Measurements from ENCODE around the gene SORBS1.

- TF ChIP-seq POLR2A (IDR thresholded peaks at IDR 0.05; ENCODE audit: low read length) (no peak), GATA1 (IDR thresholded peaks at IDR 0.05; ENCODE audit: low read depth, low read length) (no peak)
These were observed 256.2 kb downstream of the SORBS1 start for GRCh38 chr10:95304976-95305375.
